Measurements from ENCODE around the gene CYP2W1. TPM values are rescaled to one million over a fixed set of nuclear protein-coding genes. Genes with fewer than 3 reads are reported as not detected.
"Not testable (repeated sequence)": the region's sequence is repeated elsewhere in the genome, so short reads cannot be mapped to it uniquely, and the experiment has no call there.

Gene CYP2W1
- total RNA-seq = not detected

DNA sequence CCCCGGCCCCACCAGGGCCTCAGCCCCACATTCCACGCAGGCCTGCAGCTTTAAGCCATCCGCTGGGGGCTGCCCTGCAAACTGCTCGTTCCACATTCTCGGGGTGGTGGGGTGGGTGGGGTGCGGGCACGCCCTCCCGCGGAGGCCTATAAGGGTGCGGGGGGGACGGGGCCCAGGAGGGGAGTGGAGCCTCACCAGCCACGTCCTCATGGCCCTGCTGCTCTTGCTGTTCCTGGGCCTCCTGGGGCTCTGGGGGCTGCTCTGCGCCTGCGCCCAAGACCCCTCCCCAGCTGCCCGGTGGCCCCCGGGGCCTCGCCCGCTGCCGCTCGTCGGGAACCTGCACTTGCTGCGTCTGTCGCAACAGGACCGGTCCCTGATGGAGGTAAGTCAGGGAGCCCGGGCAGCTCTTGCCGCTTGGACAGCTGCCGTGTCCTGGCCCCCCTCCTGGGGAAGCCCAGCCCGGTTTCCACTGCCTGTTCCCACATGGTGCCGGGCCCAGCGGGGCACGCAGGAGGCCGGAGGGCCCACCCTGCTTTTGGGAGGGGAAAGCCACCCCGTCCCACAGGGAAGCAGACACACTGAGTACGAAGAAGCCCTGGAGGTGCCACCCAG is at the start of gene CYP2W1:
CYP2W1 (plus strand) TSS at position 178 of the 612 bp plus-strand sequence; CDS start at position 209, 31 bp downstream.
- H3K36me3 Mint-ChIP-seq = no peaks in the 10 kb centered on the region
- no peak within 1 kb of the TSS for H3K27ac Mint-ChIP-seq
- DNase-seq (ENCODE audit: low spot score in 2 of 2) (no peak), ATAC-seq (no peak)
- no peaks in the 10 kb centered on the region for H3K9me3 Mint-ChIP-seq

DNA sequence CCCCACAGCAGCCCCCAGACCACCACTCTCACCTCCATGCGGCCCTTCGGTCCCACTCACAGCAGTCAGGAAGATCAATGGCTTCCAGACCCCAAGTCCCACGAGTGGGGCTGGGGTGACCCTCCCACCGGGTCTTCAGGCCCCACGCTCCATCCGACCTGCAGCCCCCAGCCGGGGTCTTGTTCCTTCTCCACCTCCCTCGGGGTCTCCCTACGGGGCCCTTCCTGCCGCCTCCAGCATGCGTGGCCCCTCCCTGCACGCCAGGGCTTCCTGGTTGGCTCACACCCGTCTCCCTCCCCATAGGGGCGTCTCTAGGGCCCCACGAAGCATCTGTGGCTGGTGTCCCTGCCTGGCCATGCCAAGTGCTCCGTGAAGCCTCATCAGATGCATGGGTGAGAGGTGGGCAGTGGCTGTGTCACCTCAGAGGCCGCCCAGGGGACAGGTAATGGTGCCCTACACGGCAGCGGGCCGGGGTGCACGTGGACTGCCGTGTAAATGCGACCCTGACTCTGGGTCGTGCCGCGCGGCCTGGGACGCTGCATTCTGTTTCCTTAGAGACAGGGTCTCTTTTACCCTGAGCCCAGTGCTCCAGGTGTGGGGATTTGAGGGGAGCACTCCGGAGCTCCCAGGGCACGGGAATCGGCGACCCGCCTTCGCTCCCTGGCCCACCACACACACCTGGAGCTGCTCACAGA is 48.4 kb upstream of the CYP2W1 start:
- H3K9me3 Mint-ChIP-seq = no peaks in the 10 kb centered on the region
- H3K36me3 Mint-ChIP-seq = peaks cover 0 to 6% of the 10 kb centered on the region in 2 donors
- ATAC-seq = no peak
- DNase-seq (ENCODE audit: low spot score in 2 of 2) = no peak
- no peak overlapping the region for H3K27ac Mint-ChIP-seq

- Mint-ChIP-seq H3K36me3 (peaks cover 0 to 8% of the 10 kb centered on the region in 2 donors), H3K27ac (no peak overlapping the region)
- ATAC-seq = no peak
These were observed 47.7 kb upstream of the CYP2W1 start for GRCh38 chr7:935164-935873.

DNA sequence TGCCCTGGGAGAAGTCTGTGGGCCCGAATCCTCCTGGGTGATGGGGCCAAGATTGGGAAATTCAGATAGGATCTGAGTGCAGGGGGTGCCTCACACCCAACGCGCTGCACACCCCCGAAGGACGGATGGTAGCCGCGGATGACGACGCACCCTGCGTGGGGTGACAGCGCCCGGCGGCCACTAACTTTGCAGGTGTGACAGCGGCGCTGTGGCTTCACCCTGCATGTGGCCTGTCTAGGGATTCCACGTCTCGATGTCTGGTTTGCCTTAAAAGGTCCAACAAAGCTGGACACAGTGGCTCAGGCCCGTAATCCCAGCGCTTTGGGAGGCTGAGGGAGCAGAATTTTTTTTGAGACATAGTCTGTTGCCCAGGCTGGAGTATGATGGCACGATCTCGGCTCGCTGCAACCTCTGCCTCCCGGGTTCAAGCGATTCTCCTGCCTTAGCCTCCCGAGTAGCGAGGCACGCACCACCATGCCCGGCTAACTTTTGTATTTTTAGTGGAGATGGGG is 47.1 kb upstream of the CYP2W1 start:
- peaks cover 0 to 14% of the 10 kb centered on the region in 2 donors for H3K36me3 Mint-ChIP-seq
- H3K27ac Mint-ChIP-seq = peak overlapping the region in 1 of 2 donors; percentile 71
- ATAC-seq (no peak), DNase-seq (ENCODE audit: low spot score in 2 of 2) (no peak)
- H3K9me3 Mint-ChIP-seq = peaks cover 0 to 10% of the 10 kb centered on the region in 2 donors

More at GRCh38 chr7:935164-935873, 47.7 kb upstream of the CYP2W1 start:
- peaks cover 0 to 7% of the 10 kb centered on the region in 2 donors for H3K9me3 Mint-ChIP-seq
- no peak for DNase-seq (ENCODE audit: low spot score in 2 of 2)

- Mint-ChIP-seq H3K9me3 (peaks cover 0 to 13% of the 10 kb centered on the region in 2 donors), H3K36me3 (peaks cover 0 to 15% of the 10 kb centered on the region in 2 donors), H3K27ac (peak overlapping the region in 1 of 2 donors; percentile 71)
- ATAC-seq = peak; percentile 79 to 87
- peak in 1 of 2 donors; percentile 70 for DNase-seq (ENCODE audit: low spot score in 2 of 2)
These were observed 46.5 kb upstream of the CYP2W1 start for GRCh38 chr7:936386-937054.

- H3K27ac Mint-ChIP-seq = no peak overlapping the region
These were observed 45.0 kb upstream of the CYP2W1 start for GRCh38 chr7:937856-938484.

GRCh38 chr7:938546-939185 is 44.3 kb upstream of the CYP2W1 start:
- ATAC-seq = no peak

More at GRCh38 chr7:937856-938484, 45.0 kb upstream of the CYP2W1 start:
- Mint-ChIP-seq H3K36me3 (peaks cover 0 to 20% of the 10 kb centered on the region in 2 donors), H3K9me3 (peaks cover 0 to 17% of the 10 kb centered on the region in 2 donors)
- no peak for ATAC-seq
- DNase-seq (ENCODE audit: low spot score in 2 of 2) = no peak

DNA sequence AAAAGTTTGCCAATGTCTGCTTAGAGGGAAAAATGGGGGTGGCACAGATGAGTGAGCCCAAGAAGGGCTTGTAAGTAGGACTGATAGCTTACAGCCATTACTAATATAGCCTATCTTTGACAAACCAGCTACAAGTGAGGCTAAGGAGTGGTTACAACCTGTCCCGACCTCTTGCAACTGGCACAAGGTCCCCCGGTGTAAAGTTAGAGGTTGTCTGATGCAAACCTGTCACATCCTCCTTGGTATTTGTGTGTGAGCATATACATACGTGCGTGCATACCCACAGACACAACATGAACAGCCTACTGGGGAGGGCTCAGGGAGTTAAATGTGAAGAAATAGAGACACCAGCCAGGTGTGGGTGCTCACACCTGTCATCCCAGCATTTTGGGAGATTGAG is 43.1 kb upstream of the CYP2W1 start:
- ATAC-seq (no peak), DNase-seq (ENCODE audit: low spot score in 2 of 2) (no peak)
- peak overlapping the region in 1 of 2 donors; percentile 85 for H3K27ac Mint-ChIP-seq
- peaks cover 0 to 20% of the 10 kb centered on the region in 2 donors for H3K36me3 Mint-ChIP-seq
- H3K9me3 Mint-ChIP-seq = peaks cover 0 to 17% of the 10 kb centered on the region in 2 donors

More at GRCh38 chr7:938546-939185, 44.3 kb upstream of the CYP2W1 start:
- Mint-ChIP-seq H3K9me3 (peaks cover 0 to 17% of the 10 kb centered on the region in 2 donors), H3K27ac (no peak overlapping the region), H3K36me3 (peaks cover 0 to 20% of the 10 kb centered on the region in 2 donors)
- no peak for DNase-seq (ENCODE audit: low spot score in 2 of 2)

DNA sequence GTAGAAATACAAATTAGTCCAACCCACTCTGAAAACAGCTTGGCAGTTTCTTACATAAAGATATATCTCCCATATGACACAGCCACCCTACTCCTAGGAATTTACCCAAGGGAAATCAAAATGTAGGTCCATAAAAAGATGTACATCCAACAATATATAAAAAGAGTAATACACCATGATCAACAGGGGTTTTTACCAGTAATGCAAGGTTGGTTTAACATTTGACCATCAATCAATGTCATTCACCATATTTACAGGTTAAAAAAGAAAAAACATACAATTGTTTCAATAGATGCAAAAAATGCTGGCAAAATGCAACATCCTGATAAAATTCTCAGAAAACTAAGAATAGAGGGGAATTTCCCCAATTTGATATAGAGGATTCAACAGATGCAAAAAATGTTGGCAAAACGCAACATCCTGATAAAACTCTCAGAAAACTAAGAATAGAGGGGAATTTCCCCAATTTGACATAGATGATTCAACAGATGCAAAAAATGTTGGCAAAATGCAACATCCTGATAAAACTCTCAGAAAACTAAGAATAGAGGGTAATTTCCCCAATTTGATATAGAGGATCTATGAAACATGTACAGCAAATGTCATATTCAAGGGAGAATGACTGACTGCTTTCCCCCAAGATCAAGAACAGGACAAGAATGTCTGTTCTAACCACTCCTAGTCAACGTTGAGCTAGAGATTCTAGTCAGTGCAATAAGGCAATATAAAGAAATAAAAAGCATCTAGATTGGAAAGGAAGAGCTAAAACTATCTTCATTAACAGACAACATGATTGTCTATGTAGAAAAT is 42.2 kb upstream of the CYP2W1 start:
- Mint-ChIP-seq H3K9me3 (peaks cover 0 to 17% of the 10 kb centered on the region in 2 donors), H3K27ac (peak overlapping the region in 1 of 2 donors; percentile 85), H3K36me3 (peaks cover 0 to 20% of the 10 kb centered on the region in 2 donors)
- ATAC-seq (peak; percentile 25 to 76), DNase-seq (ENCODE audit: low spot score in 2 of 2) (no peak)

GRCh38 chr7:943793-944192 is 39.2 kb upstream of the CYP2W1 start:
- peaks cover 0 to 20% of the 10 kb centered on the region in 2 donors for H3K36me3 Mint-ChIP-seq
- DNase-seq (ENCODE audit: low spot score in 2 of 2); H3K27ac Mint-ChIP-seq; ATAC-seq: not testable (repeated sequence)
- H3K9me3 Mint-ChIP-seq = peaks cover 0 to 17% of the 10 kb centered on the region in 2 donors

DNA sequence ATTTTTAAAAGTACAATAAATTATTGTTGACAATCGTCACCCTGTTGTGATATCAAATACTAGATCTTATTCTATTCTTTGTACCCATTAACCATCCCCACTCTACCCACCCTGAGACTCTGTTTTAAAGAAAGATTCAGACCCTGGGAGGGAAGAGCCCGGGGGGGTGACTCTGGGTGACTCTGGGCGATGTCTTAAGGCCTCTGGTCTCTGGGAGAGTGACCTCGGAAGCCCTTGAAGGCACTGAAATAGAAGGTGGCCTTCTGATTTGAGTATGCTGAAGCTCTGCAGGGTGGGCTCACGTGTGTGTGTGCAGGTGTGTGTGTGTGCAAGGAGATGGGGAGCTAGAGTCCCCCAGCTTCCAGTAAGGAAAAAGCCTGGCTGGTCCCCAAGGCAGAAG is 38.2 kb upstream of the CYP2W1 start:
- ATAC-seq (no peak), DNase-seq (ENCODE audit: low spot score in 2 of 2) (no peak)
- H3K36me3 Mint-ChIP-seq = peaks cover 0 to 18% of the 10 kb centered on the region in 2 donors
- H3K9me3 Mint-ChIP-seq = peaks cover 0 to 16% of the 10 kb centered on the region in 2 donors
- no peak overlapping the region for H3K27ac Mint-ChIP-seq

GRCh38 chr7:945147-945555 is 37.8 kb upstream of the CYP2W1 start:
- ATAC-seq = no peak
- Mint-ChIP-seq H3K9me3 (peaks cover 0 to 12% of the 10 kb centered on the region in 2 donors), H3K36me3 (peaks cover 0 to 14% of the 10 kb centered on the region in 2 donors), H3K27ac (no peak overlapping the region)
- no peak for DNase-seq (ENCODE audit: low spot score in 2 of 2)

DNA sequence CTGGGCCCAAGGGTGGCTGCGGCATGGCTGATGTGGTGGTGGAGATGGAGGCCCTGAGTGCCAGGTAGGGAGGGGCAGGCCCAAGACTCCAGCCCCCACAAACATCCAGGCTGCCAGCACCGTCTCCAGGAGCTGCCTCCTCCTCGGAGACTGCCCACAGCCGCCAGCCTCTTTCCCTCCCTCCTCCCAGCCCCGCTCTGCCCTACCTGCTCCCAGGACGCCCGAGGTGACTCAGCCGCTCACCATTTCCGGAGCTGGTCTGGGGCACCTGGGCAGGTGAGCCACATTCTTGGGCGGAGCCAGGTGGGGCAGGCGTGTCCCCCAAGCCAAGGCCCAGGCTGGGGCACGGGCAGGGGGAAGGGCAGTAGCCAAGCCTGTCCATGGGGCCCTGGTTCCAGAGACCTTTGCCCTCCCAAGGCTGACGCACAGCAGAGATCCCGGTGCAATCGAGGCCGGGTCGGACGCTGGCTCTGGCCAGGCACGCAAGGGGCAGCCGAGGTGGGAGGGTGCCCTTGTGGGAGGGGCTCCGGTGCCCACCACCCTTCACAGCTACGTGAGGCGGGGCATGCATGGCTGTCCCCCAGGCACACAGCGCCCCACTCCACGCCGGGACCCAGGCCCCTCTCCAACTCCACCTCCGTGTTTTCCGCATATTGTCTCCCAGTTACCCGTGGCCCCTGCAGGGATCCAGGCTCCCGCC is 37.3 kb upstream of the CYP2W1 start:
- ATAC-seq = no peak
- Mint-ChIP-seq H3K36me3 (peaks cover 0 to 9% of the 10 kb centered on the region in 2 donors), H3K27ac (no peak overlapping the region), H3K9me3 (peaks cover 0 to 8% of the 10 kb centered on the region in 2 donors)
- no peak for DNase-seq (ENCODE audit: low spot score in 2 of 2)

DNA sequence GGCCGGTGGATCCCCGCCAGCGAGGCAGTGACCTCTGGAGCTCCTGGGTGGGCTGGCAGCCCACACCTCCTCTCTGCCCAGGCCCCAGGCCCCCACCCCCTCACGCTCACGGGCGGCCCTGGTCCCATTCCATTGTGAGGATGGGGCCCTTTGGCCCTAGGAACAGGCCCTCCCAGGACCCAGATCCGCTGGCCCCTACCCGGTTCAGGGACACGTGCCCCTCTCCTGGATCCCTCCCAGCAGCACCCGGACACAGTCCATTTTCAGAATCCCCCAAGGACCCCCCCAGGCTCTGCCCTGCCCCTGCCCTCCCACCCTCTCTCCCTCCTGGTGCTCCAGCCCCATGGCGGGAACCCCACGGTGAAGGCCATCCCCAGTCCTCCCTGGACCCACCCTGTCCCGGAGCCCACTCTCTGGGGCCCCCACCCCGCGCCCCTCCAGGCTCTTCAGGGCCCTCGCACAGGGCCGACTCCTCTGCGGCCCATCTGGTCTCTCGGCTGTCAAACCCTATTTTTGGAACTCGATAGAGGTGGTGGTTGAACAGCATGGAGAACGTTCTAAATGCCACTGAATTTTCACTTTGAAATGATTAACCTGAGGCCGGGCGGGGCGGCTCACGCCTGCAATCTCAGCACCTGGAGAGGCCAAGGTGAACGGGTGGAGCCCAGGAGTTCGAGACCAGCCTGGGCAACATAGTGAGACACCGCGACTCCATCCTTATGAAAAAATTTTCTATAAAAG is 36.6 kb upstream of the CYP2W1 start:
- Mint-ChIP-seq H3K36me3 (peaks cover 0 to 7% of the 10 kb centered on the region in 2 donors), H3K9me3 (peaks cover 0 to 4% of the 10 kb centered on the region in 2 donors), H3K27ac (no peak overlapping the region)
- DNase-seq (ENCODE audit: low spot score in 2 of 2) (no peak), ATAC-seq (no peak)
